Measurements from ENCODE around the gene ERGIC1. TPM values are rescaled to one million over a fixed set of nuclear protein-coding genes. Genes with fewer than 3 reads are reported as not detected.

The ERGIC1 gene
- total and polyA plus RNA-seq, 2 of the 13 experiments (the other 11 are each of a cell fraction or from before 2014, with no cell fraction given), result 78.5 to 184 TPM

GRCh38 chr5:172793577-172794488 lies 40.2 kb upstream of the ERGIC1 start (continued):
- TF ChIP-seq ZBTB40 (IDR thresholded peaks at IDR 0.05), result no peak
- peak; percentile 34; the same call in 1 of the 2 replicates for TF ChIP-seq ZBTB40 (CRISPR knock-in tag; IDR thresholded peaks at IDR 0.05)
- TF ChIP-seq ZNF562 (CRISPR knock-in tag; IDR thresholded peaks at IDR 0.05; ENCODE audit: borderline replicate concordance), result no peak
- TF ChIP-seq GFI1 (CRISPR knock-in tag; IDR thresholded peaks at IDR 0.05; ENCODE audit: borderline replicate concordance), result peak; percentile 38; the same call in 1 of the 2 replicates
- TF ChIP-seq CENPX (CRISPR knock-in tag; IDR thresholded peaks at IDR 0.05), result no peak
- TF ChIP-seq MIXL1 (CRISPR knock-in tag; IDR thresholded peaks at IDR 0.05), result peak; percentile 50; the same call in 1 of the 2 replicates
- TF ChIP-seq KDM6A (CRISPR knock-in tag; IDR thresholded peaks at IDR 0.05; ENCODE audit: low read depth), result 0 out of 2 replicates have a peak, but pooled peaks have one; percentile 18
- peak; percentile 62; the same call in 1 of the 2 replicates for TF ChIP-seq ZSCAN20 (CRISPR knock-in tag; IDR thresholded peaks at IDR 0.05; ENCODE audit: borderline replicate concordance)
- TF ChIP-seq E2F5 (CRISPR knock-in tag; conservative IDR thresholded peaks at IDR 0.05), result no peak
- peak; percentile 49; the same call in 1 of the 2 replicates for TF ChIP-seq ZNF687 (CRISPR knock-in tag; IDR thresholded peaks at IDR 0.05)
- peak; percentile 44; the same call in 1 of the 2 replicates for TF ChIP-seq RARA (CRISPR knock-in tag; IDR thresholded peaks at IDR 0.05)
- TF ChIP-seq ZNF263 (CRISPR knock-in tag; IDR thresholded peaks at IDR 0.05), result peak; percentile 48; the same call in 1 of the 2 replicates
- no peak for TF ChIP-seq ZNF530 (CRISPR knock-in tag; IDR thresholded peaks at IDR 0.05; ENCODE audit: low read depth)
- TF ChIP-seq ZMYM4 (CRISPR knock-in tag; IDR thresholded peaks at IDR 0.05), result peak; percentile 62; the same call in 1 of the 2 replicates
- TF ChIP-seq TRIM24 (CRISPR knock-in tag; IDR thresholded peaks at IDR 0.05), result 0 out of 2 replicates have a peak, but pooled peaks have one; percentile 50
